ENCODE data around the gene LDHAL6A. TPM values are rescaled to one million over a fixed set of nuclear protein-coding genes. Genes with fewer than 3 reads are reported as not detected.

The LDHAL6A gene
- total and polyA plus RNA-seq, 4 donors: 0.06 to 1.6 (median 0.37) TPM

- Histone ChIP-seq H3K36me3 (ENCODE audit: control insufficient read depth, insufficient read depth, low read length) (no peaks in the 10 kb centered on the region), H3K4me1 (ENCODE audit: control insufficient read depth, insufficient read depth, low read length) (no peaks in the 10 kb centered on the region), H3K4me3 (ENCODE audit: low read depth, low read length) (no peak overlapping the region), H3K27me3 (ENCODE audit: control insufficient read depth, insufficient read depth, low read length) (no peaks in the 10 kb centered on the region), H3K9me3 (ENCODE audit: control insufficient read depth, insufficient read depth, low read length) (no peaks in the 10 kb centered on the region), H3K27ac (ENCODE audit: low read depth, low read length) (no peak overlapping the region)
- no peak for DNase-seq (ENCODE audit: low read depth in 4 of 6, low spot score in 6 of 6)
- WGBS (ENCODE audit: insufficient coverage): 79% methylated on average over 2 of the region's 3 CpGs
Observed at GRCh38 chr11:18449251-18449650, 6.4 kb upstream of the LDHAL6A start.

- H3K27me3 ChIP-seq (ENCODE audit: control insufficient read depth, insufficient read depth, low read length): no peaks in the 10 kb centered on the region
Observed at GRCh38 chr11:18452927-18453326, 2.7 kb upstream of the LDHAL6A start.

GRCh38 chr11:18457450-18457849 lies 1.8 kb downstream of the LDHAL6A start:
- DNase-seq (ENCODE audit: low read depth in 4 of 6, low spot score in 6 of 6): no peak
- H3K27me3 ChIP-seq (ENCODE audit: control insufficient read depth, insufficient read depth, low read length): no peaks in the 10 kb centered on the region
- H3K27ac ChIP-seq (ENCODE audit: low read depth, low read length): no peak overlapping the region
- H3K4me3 ChIP-seq (ENCODE audit: low read depth, low read length): no peak overlapping the region
- H3K9me3 ChIP-seq (ENCODE audit: control insufficient read depth, insufficient read depth, low read length): no peaks in the 10 kb centered on the region
- WGBS (ENCODE audit: insufficient coverage): 40% methylated on average over 1 of the region's 3 CpGs
- H3K36me3 ChIP-seq (ENCODE audit: control insufficient read depth, insufficient read depth, low read length): no peaks in the 10 kb centered on the region
- peaks cover 5% of the 10 kb centered on the region for H3K4me1 ChIP-seq (ENCODE audit: control insufficient read depth, insufficient read depth, low read length)

More at GRCh38 chr11:18452927-18453326, 2.7 kb upstream of the LDHAL6A start:
- H3K27ac ChIP-seq (ENCODE audit: low read depth, low read length): no peak overlapping the region
- H3K36me3 ChIP-seq (ENCODE audit: control insufficient read depth, insufficient read depth, low read length): no peaks in the 10 kb centered on the region
- no peak overlapping the region for H3K4me3 ChIP-seq (ENCODE audit: low read depth, low read length)
- DNase-seq (ENCODE audit: low read depth in 4 of 6, low spot score in 6 of 6): no peak
- H3K4me1 ChIP-seq (ENCODE audit: control insufficient read depth, insufficient read depth, low read length): peaks cover 5% of the 10 kb centered on the region
- WGBS (ENCODE audit: insufficient coverage): 86% methylated on average over 2 of the region's 2 CpGs
- no peaks in the 10 kb centered on the region for H3K9me3 ChIP-seq (ENCODE audit: control insufficient read depth, insufficient read depth, low read length)

GRCh38 chr11:18459634-18460033 lies 4.0 kb downstream of the LDHAL6A start:
- no peak overlapping the region for H3K4me3 ChIP-seq (ENCODE audit: low read depth, low read length)
- WGBS (ENCODE audit: insufficient coverage): no CpG with 5 or more reads among the region's 4 CpGs
- no peaks in the 10 kb centered on the region for H3K36me3 ChIP-seq (ENCODE audit: control insufficient read depth, insufficient read depth, low read length)
- no peak for DNase-seq (ENCODE audit: low read depth in 4 of 6, low spot score in 6 of 6)
- H3K9me3 ChIP-seq (ENCODE audit: control insufficient read depth, insufficient read depth, low read length): no peaks in the 10 kb centered on the region
- H3K27ac ChIP-seq (ENCODE audit: low read depth, low read length): no peak overlapping the region
- peaks cover 5% of the 10 kb centered on the region for H3K4me1 ChIP-seq (ENCODE audit: control insufficient read depth, insufficient read depth, low read length)
- no peaks in the 10 kb centered on the region for H3K27me3 ChIP-seq (ENCODE audit: control insufficient read depth, insufficient read depth, low read length)

GRCh38 chr11:18461909-18462308 lies 6.3 kb downstream of the LDHAL6A start:
- Histone ChIP-seq H3K27me3 (ENCODE audit: control insufficient read depth, insufficient read depth, low read length) (no peaks in the 10 kb centered on the region), H3K36me3 (ENCODE audit: control insufficient read depth, insufficient read depth, low read length) (no peaks in the 10 kb centered on the region), H3K4me1 (ENCODE audit: control insufficient read depth, insufficient read depth, low read length) (no peaks in the 10 kb centered on the region), H3K27ac (ENCODE audit: low read depth, low read length) (no peak overlapping the region), H3K4me3 (ENCODE audit: low read depth, low read length) (no peak overlapping the region), H3K9me3 (ENCODE audit: control insufficient read depth, insufficient read depth, low read length) (no peaks in the 10 kb centered on the region)
- no peak for DNase-seq (ENCODE audit: low read depth in 4 of 6, low spot score in 6 of 6)
- 96% methylated on average over 5 of the region's 6 CpGs for WGBS (ENCODE audit: insufficient coverage)

- peak in 1 of 6 donors; percentile 4 for DNase-seq (ENCODE audit: low read depth in 4 of 6, low spot score in 6 of 6)
- no CpG with 5 or more reads among the region's 1 CpG for WGBS (ENCODE audit: insufficient coverage)
- Histone ChIP-seq H3K4me1 (ENCODE audit: control insufficient read depth, insufficient read depth, low read length) (no peaks in the 10 kb centered on the region), H3K27me3 (ENCODE audit: control insufficient read depth, insufficient read depth, low read length) (no peaks in the 10 kb centered on the region), H3K27ac (ENCODE audit: low read depth, low read length) (no peak overlapping the region), H3K4me3 (ENCODE audit: low read depth, low read length) (no peak overlapping the region), H3K36me3 (ENCODE audit: control insufficient read depth, insufficient read depth, low read length) (no peaks in the 10 kb centered on the region), H3K9me3 (ENCODE audit: control insufficient read depth, insufficient read depth, low read length) (no peaks in the 10 kb centered on the region)
Observed at GRCh38 chr11:18463439-18463838, 7.8 kb downstream of the LDHAL6A start.

GRCh38 chr11:18466402-18466801 lies 10.7 kb downstream of the LDHAL6A start:
- H3K27ac ChIP-seq (ENCODE audit: low read depth, low read length): no peak overlapping the region
- no peaks in the 10 kb centered on the region for H3K9me3 ChIP-seq (ENCODE audit: control insufficient read depth, insufficient read depth, low read length)
- no peaks in the 10 kb centered on the region for H3K36me3 ChIP-seq (ENCODE audit: control insufficient read depth, insufficient read depth, low read length)
- DNase-seq (ENCODE audit: low read depth in 4 of 6, low spot score in 6 of 6): no peak
- no peak overlapping the region for H3K4me3 ChIP-seq (ENCODE audit: low read depth, low read length)
- no peaks in the 10 kb centered on the region for H3K4me1 ChIP-seq (ENCODE audit: control insufficient read depth, insufficient read depth, low read length)
- WGBS (ENCODE audit: insufficient coverage): 100% methylated on average over 1 of the region's 2 CpGs
- H3K27me3 ChIP-seq (ENCODE audit: control insufficient read depth, insufficient read depth, low read length): no peaks in the 10 kb centered on the region

GRCh38 chr11:18468059-18468458 lies 12.4 kb downstream of the LDHAL6A start:
- Histone ChIP-seq H3K4me3 (ENCODE audit: low read depth, low read length) (no peak overlapping the region), H3K4me1 (ENCODE audit: control insufficient read depth, insufficient read depth, low read length) (no peaks in the 10 kb centered on the region), H3K27me3 (ENCODE audit: control insufficient read depth, insufficient read depth, low read length) (no peaks in the 10 kb centered on the region), H3K36me3 (ENCODE audit: control insufficient read depth, insufficient read depth, low read length) (no peaks in the 10 kb centered on the region), H3K27ac (ENCODE audit: low read depth, low read length) (no peak overlapping the region), H3K9me3 (ENCODE audit: control insufficient read depth, insufficient read depth, low read length) (no peaks in the 10 kb centered on the region)
- no peak for DNase-seq (ENCODE audit: low read depth in 4 of 6, low spot score in 6 of 6)
- WGBS (ENCODE audit: insufficient coverage): 90% methylated on average over 2 of the region's 2 CpGs

GRCh38 chr11:18468961-18469360 lies 13.3 kb downstream of the LDHAL6A start:
- no peak for DNase-seq (ENCODE audit: low read depth in 4 of 6, low spot score in 6 of 6)
- Histone ChIP-seq H3K4me3 (ENCODE audit: low read depth, low read length) (no peak overlapping the region), H3K36me3 (ENCODE audit: control insufficient read depth, insufficient read depth, low read length) (no peaks in the 10 kb centered on the region), H3K9me3 (ENCODE audit: control insufficient read depth, insufficient read depth, low read length) (no peaks in the 10 kb centered on the region), H3K4me1 (ENCODE audit: control insufficient read depth, insufficient read depth, low read length) (no peaks in the 10 kb centered on the region), H3K27ac (ENCODE audit: low read depth, low read length) (no peak overlapping the region), H3K27me3 (ENCODE audit: control insufficient read depth, insufficient read depth, low read length) (no peaks in the 10 kb centered on the region)
- no CpG with 5 or more reads among the region's 7 CpGs for WGBS (ENCODE audit: insufficient coverage)

GRCh38 chr11:18471995-18472394 lies 16.3 kb downstream of the LDHAL6A start:
- H3K9me3 ChIP-seq (ENCODE audit: control insufficient read depth, insufficient read depth, low read length): no peaks in the 10 kb centered on the region

More at GRCh38 chr11:18471995-18472394, 16.3 kb downstream of the LDHAL6A start:
- H3K4me3 ChIP-seq (ENCODE audit: low read depth, low read length): no peak overlapping the region
- no peaks in the 10 kb centered on the region for H3K27me3 ChIP-seq (ENCODE audit: control insufficient read depth, insufficient read depth, low read length)
- no peaks in the 10 kb centered on the region for H3K4me1 ChIP-seq (ENCODE audit: control insufficient read depth, insufficient read depth, low read length)
- peaks cover 4% of the 10 kb centered on the region for H3K36me3 ChIP-seq (ENCODE audit: control insufficient read depth, insufficient read depth, low read length)
- DNase-seq (ENCODE audit: low read depth in 4 of 6, low spot score in 6 of 6): no peak
- H3K27ac ChIP-seq (ENCODE audit: low read depth, low read length): no peak overlapping the region
- 90% methylated on average over 2 of the region's 3 CpGs for WGBS (ENCODE audit: insufficient coverage)

Measured in spinal cord (tissue), 10 donors.